Activated CD4-positive, alpha-beta T cell treated with anti-CD3 and anti-CD28 coated beads, Interleukin-2, amount 50 U/mL, for 4 hours (primary cell): ENCODE results near the gene PADI1.
A peak's percentile ranks its signal among the peaks of the same experiment; 100 is the strongest.

ENCODE experiments used
- DNase-seq, 2 experiments: peaks; one replicate each; pipeline ENCODE4 v3.0.0-alpha.2; 2020

The PADI1 gene

GRCh38 chr1:17198476-17199258 is 6.3 kb upstream of the PADI1 start:
- DNase-seq: no peak

- no peak for DNase-seq
Measured at GRCh38 chr1:17199267-17200044, 5.5 kb upstream of the PADI1 start.

GRCh38 chr1:17200246-17200645 is 4.7 kb upstream of the PADI1 start:
- DNase-seq: no peak

DNA sequence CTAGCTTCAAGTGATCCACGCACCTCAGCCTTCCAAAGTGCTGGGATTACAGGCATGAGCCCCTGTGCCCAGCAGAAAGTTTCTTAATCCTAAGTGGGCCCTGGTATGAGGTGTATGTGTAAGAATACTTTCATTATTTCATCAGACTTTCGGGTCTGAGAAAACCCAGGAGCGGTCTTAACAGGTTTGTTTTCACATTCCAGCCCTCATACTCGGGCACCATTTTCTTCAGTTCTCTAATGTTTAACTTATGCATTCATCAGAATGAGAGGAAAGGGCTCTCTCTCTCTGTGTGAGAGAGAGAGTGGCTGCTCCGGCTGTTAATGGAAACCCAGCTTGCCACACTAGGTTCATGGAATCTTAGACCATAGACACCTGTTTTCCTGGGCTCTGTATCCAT is 4.2 kb upstream of the PADI1 start:
- no peak for DNase-seq

DNA sequence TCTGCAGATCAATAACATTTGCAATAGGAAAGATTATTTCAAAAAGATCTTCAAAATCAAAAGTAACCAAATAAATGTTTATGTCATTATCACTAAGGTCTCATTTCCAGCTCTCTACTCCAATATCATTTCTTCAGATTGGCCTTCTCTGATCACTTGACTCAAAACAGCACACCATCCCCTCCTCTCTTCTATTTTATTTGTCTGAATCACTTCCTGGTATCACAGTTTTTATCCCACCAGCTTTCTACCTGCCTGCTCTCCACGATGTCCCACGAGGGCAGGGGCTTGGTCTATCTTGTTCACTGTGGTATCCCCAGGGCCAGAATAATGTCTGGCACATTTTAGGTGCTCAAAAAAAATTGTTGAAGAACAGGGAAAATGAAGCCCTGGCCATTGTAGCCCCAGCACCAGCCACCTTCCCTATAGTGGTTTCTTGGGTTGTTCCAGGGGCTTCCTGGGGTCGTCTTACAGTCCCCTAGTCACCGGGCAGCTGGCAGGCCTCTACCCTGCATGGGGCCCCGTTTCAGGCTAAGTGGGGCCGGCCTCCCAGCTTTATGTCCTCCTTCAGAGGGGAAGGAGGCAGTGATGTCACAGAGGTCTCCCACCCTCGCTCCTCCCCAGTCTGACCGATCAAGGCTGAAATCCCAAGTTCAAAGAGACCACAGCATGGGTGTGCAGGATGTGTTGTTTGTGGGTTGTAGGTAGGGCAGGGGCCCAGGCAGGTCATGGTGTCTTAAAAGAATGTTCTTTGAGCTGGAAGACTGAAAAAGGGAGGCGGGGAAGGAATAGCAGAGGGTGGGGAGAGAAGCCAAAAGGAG is 3.5 kb upstream of the PADI1 start:
- DNase-seq: no peak

DNA sequence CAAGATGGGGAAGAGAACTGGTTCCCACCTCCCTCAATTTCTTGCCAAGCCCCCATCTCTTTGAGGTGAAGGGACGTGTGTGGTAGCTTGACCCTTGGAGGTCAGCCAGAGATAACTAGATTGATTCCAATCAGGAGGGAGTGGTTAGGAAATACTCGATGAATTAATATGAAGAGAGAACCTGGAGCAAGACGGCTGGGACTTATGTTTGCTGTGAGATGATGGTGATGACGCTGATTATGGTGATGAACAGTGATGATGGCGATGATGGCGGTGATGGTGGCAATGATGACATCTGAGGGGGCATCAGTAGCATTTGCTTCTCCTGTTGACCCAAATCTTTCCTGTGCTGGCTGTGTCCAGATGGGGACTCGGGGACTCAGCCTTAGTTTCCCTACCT is 724 bp downstream of the PADI1 start:
- DNase-seq: no peak

GRCh38 chr1:17206196-17206595 is 1.3 kb downstream of the PADI1 start:
- no peak for DNase-seq

- no peak for DNase-seq
Measured at GRCh38 chr1:17207046-17207445, 2.1 kb downstream of the PADI1 start.

DNA sequence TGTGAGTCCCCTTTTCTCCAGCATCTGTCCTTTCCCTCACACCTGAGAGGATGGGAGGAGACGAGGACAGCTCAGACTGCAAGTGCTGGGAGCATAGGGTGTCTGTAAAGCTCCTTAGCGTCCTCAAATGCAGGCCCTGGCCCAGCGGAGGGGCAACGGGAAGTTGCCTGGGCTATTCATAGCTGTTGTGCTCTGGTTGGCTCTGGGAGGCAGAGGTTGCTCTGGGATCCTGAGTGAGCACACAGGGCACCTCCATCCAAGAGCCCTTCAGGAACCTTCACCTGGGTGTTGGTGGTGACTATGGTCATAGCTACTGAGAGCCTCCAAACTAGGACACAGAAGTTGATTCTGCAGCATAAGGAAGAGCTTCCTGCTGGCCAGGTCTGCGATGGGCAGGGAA is 2.6 kb downstream of the PADI1 start:
- no peak for DNase-seq

DNA sequence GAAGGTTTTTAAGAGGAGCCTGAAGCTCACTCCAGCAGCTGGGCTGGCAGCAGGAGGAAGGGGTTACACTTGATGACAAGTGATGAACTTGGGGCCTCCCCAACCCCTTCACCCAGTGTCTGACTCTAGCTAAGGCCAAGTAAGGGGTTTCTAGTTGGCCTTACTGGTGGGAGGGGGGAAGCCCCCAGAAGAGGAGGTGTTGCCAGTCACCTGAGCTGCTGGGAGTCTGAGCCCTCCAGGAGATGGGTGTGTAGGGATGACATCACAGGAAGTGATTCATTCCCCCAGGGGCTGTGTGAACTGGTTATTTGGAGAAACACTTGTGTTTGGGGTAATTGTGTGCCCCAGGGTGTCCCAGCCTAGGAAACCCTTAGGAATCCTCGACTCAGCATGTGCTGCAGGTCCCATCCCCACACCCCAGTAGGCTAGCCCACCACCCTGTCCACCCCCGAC is 3.1 kb downstream of the PADI1 start:
- peak; percentile 18 to 22 for DNase-seq

DNA sequence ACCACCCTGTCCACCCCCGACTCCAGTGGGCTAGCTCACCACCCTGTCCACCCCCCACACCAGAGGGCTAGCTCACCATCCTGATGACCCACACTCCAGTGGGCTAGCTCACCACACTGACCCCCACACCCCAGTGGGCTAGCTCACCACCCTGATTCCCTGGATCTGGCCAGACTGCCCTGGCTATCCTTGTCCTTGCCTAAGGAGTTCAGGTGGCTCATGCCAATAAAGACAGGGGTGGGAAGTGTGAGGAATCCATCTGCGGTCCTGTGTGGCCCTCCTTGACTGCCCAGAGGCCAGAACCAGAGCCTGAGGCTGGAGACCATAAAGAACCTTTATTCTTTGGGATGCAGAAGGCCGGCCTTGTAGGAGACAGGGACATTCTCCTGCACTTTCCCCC is 3.6 kb downstream of the PADI1 start:
- DNase-seq: no peak

DNA sequence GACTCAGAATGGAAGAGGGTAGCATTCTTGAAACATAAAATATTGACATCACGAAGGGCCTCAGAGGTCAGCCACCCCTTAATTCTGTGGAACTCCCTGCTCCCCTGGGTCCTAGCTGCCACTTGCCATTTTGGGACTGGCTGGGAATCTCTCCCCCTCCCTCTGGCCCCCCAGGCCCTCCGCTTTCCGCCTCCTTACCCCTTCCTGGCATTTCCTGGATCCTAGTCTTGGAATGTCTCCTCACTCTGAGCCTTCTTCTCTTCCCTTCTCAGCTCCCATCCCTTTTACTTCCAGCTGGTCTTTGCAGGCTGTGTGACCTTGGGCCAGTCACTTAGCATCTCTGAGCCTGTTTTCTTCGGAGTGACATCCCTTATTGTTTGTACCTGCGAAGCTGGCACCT is 4.5 kb downstream of the PADI1 start:
- DNase-seq: no peak

- no peak for DNase-seq
Measured at GRCh38 chr1:17210176-17210575, 5.2 kb downstream of the PADI1 start.

DNA sequence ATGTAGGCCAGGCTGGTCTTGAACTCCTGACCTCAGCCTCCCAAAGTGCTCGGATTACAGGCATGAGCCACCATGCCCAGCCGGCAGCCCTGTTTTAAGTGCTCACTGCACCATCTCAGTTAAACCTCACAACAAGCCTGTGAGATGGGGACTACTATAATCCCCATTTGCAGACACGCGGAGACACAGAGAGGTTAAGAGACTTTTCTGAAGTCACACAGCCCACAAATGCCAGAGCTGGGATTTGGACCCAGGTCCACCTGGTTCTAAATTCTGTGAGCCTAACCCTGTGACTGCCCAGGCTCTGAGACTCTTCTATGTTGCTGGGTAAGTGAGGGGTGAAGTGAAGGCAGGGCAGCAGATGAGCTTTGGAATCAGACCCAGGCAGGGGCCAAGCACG is 6.4 kb downstream of the PADI1 start:
- no peak for DNase-seq

- no peak for DNase-seq
Measured at GRCh38 chr1:17212009-17212408, 7.1 kb downstream of the PADI1 start.

DNA sequence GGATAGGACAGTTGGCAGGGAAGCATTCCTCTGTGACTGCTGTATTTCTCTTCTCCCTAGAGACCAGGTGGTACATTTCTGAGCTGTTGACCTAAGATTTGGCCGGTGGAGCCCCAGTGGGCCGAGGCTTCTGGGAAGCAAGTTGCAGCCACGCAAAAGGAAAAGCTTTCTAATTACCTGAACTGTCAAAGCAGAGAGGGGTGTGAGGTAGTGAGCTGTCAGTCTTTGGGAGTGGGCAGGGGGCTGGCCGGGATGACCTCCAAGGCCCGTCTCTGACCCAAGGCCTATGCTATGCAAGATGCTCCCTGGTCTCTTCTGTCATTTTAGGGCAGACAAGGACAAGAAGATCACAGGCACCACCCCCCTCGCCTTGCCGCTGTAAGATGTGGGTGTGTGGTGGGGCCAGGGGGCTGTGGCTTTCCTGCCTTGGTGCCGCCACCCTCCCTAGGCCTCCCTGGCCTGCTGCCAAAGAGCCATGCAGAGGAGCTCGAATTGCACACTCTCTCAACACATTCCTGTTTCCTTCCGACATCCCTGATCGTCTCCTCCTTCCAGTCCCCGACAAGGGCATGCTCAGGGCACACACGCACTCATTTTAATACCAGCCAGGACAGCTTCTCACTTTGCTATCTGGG is 7.7 kb downstream of the PADI1 start:
- peak; percentile 39 to 44 for DNase-seq

GRCh38 chr1:17213148-17213781 is 8.3 kb downstream of the PADI1 start:
- no peak for DNase-seq

DNA sequence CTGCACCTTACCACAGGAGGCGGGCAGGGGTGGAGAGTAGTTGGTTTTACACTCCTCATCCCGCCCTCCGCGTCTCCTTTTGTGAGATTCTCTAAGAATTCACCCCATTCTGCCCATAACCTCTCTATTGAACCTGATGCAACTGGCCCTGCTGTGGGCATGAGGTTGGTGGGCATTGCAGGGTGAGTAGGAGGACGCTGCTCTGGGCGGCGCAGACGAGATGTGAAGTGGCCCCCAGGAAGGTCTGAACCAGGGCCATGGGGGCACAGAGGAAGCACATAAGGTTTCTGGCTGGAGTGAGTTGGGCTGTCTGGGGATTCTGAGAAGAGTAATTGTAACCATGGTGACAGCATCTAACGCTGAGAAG is 8.8 kb downstream of the PADI1 start:
- no peak for DNase-seq

DNA sequence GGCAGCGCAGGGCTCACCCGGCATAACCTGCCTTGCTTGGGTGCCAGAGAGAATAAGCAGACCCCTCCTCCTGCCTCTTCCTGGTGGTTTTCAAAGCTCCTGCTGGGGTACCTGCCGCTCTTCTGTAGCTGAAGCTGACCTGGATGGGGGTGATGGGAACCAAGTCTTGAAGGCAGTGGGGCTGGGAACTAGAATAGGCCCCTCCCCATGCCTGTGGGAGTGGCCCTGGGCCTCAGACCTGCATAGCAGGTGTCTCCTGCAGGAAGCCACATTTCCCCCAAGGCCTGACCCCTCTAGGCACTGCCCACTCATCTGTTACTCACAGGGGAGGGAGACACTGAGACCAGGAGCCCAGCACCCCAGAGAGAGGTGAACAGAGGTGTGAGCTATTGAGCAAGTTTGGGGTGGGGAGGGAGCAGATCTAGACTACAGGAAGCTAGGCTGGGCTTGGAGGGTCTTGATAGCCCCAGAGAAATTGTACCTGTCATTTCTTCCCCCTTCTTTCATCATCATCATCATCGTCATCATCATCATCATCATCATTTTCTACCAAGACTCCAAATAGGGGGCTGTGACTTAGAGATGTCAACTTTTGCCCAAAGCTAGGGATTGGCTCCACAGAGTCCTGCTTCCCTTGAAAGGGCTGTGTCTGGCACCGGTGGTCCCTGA is 10.1 kb downstream of the PADI1 start:
- DNase-seq: no peak

- no peak for DNase-seq
Measured at GRCh38 chr1:17215545-17215890, 10.6 kb downstream of the PADI1 start.

DNA sequence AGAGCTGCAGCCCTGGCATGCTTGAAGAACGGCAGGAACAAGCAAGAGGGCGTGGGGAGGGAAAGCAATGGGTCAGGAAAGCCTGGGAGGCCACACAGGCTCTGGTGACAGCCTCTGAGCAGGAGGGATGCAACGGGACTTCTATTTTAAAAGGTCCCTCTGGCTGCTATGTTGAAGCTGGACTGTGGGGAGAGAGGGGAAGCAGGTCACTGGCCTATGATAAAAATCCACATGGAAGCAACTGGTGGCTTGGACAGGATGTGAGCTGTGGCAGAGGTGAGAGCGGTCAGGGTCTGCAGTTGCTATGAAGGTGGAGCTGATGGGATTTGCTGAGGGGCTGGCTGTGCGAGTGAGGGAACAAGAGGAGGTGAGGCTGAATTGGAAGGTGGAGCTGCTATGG is 11.2 kb downstream of the PADI1 start:
- DNase-seq: no peak

DNA sequence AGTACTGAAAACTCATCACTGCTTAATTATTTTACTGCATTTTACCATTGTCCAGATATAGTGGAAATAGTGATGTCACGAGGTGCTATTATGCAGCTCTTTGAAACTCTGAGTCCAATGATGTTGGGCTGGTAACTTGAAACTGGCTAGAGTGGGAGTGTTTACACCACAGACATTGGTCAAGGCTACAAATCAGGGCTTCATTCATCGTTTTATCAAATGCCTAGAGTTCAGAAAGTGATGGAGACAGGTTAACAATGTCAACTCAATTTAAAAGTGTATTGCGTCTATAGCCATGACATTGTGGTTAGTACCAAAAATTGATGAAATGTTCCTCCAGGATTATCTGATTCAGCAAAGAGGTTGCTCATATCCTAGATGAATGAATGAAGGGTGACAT is 12.7 kb downstream of the PADI1 start:
- no peak for DNase-seq
